GM12892 (cell line): ENCODE data around the gene TSPO.

Experiments
- DNase-seq: peaks from one replicate; pipeline ENCODE4 v3.0.0; 2011; ENCODE audit not compliant: insufficient read length
- FAIRE-seq: peaks from 2 replicates; lab custom pipeline; 2011; peaks lifted over from hg19 to GRCh38; lab: Jason Lieb, UNC
- POLR2A ChIP-seq: IDR thresholded peaks from 2 replicates; pipeline ENCODE4 v1.6.1; 2011; ENCODE audit warnings: low read depth, low read length, control low read depth
- POLR2AphosphoS5 ChIP-seq: IDR thresholded peaks from 2 replicates; pipeline ENCODE4 v1.6.1; 2011; ENCODE audit warnings: low read depth, low read length, control low read depth
- TAF1 ChIP-seq: IDR thresholded peaks from 2 replicates; pipeline ENCODE4 v1.6.1; 2011; ENCODE audit warnings: low read depth, mild to moderate bottlenecking, control low read depth, low read length, borderline replicate concordance

The TSPO gene

GRCh38 chr22:43166132-43166930 is 15.0 kb downstream of the TSPO start:
- no peak for DNase-seq
- no peak for FAIRE-seq
- TF ChIP-seq POLR2AphosphoS5 (no peak), POLR2A (no peak), TAF1 (no peak)

GRCh38 chr22:43167001-43167589 is 15.7 kb downstream of the TSPO start:
- FAIRE-seq (no peak), DNase-seq (no peak)
- TF ChIP-seq TAF1 = no peak
- TF ChIP-seq POLR2AphosphoS5 = no peak
- no peak for TF ChIP-seq POLR2A

- no peak for TF ChIP-seq POLR2AphosphoS5
- TF ChIP-seq TAF1 = no peak
- TF ChIP-seq POLR2A = no peak
- DNase-seq (no peak), FAIRE-seq (no peak)
Observed at GRCh38 chr22:43168471-43169309, 17.3 kb downstream of the TSPO start.

GRCh38 chr22:43169310-43170130 is 18.2 kb downstream of the TSPO start:
- FAIRE-seq (no peak), DNase-seq (no peak)
- TF ChIP-seq POLR2A (no peak), TAF1 (no peak), POLR2AphosphoS5 (no peak)

GRCh38 chr22:43170131-43170480 is 18.7 kb downstream of the TSPO start:
- TF ChIP-seq POLR2AphosphoS5 (no peak), POLR2A (no peak), TAF1 (no peak)
- FAIRE-seq (no peak), DNase-seq (no peak)

GRCh38 chr22:43171019-43171491 is 19.7 kb downstream of the TSPO start:
- TF ChIP-seq TAF1 (no peak), POLR2A (no peak), POLR2AphosphoS5 (no peak)
- FAIRE-seq = no peak
- no peak for DNase-seq

GRCh38 chr22:43171607-43172006 is 20.2 kb downstream of the TSPO start:
- DNase-seq = no peak
- TF ChIP-seq TAF1 = no peak
- no peak for TF ChIP-seq POLR2AphosphoS5
- no peak for TF ChIP-seq POLR2A
- no peak for FAIRE-seq

- FAIRE-seq (no peak), DNase-seq (no peak)
- no peak for TF ChIP-seq TAF1
- no peak for TF ChIP-seq POLR2AphosphoS5
- TF ChIP-seq POLR2A = no peak
Observed at GRCh38 chr22:43172191-43172590, 20.8 kb downstream of the TSPO start.

GRCh38 chr22:43173566-43173965 is 22.2 kb downstream of the TSPO start:
- no peak for TF ChIP-seq POLR2AphosphoS5
- no peak for TF ChIP-seq POLR2A
- no peak for TF ChIP-seq TAF1
- DNase-seq (no peak), FAIRE-seq (no peak)

GRCh38 chr22:43173976-43174720 is 22.8 kb downstream of the TSPO start:
- TF ChIP-seq TAF1 (no peak), POLR2A (no peak)
- FAIRE-seq = no peak
- DNase-seq = no peak
